Mesenchymal stem cell (in vitro differentiated cells and primary cell): Measurements from ENCODE around the gene SLC16A6.
"Not testable (repeated sequence)": the region's sequence is repeated elsewhere in the genome, so short reads cannot be mapped to it uniquely, and the experiment has no call there.

Source experiments
- DNase-seq: peaks from one replicate; pipeline ENCODE4 v3.0.0-alpha.2; 2013
- H2AFZ ChIP-seq: one replicate; pipeline ENCODE4 v1.6.1; 2013; ENCODE audit warnings: low read depth, mild to moderate bottlenecking, control low read depth, inconsistent platforms, low read length, moderate library complexity
- H2AK5ac ChIP-seq: 2 replicates; pipeline ENCODE4 v1.6.1; 2013; ENCODE audit warnings: low read length, moderate library complexity, mild to moderate bottlenecking, inconsistent platforms; ENCODE audit not compliant: severe bottlenecking
- H2BK120ac ChIP-seq: one replicate; pipeline ENCODE4 v1.6.1; 2013; ENCODE audit warnings: low read depth, mild to moderate bottlenecking, inconsistent platforms, low read length, moderate library complexity
- H2BK12ac ChIP-seq, 2 experiments: one replicate each; pipeline ENCODE4 v1.6.1; 2013; ENCODE audit warnings: inconsistent platforms in 2 of 2, low read length in 2 of 2, mild to moderate bottlenecking in 2 of 2, moderate library complexity in 2 of 2, control low read depth in 1 of 2
- H2BK15ac ChIP-seq: one replicate; pipeline ENCODE4 v1.6.1; 2013; ENCODE audit warnings: mild to moderate bottlenecking, low read depth, inconsistent platforms; ENCODE audit not compliant: poor library complexity, severe bottlenecking
- H2BK5ac ChIP-seq: 2 replicates; pipeline ENCODE4 v1.6.1; 2013; ENCODE audit warnings: low read depth, mild to moderate bottlenecking, low read length, control low read depth, inconsistent platforms; ENCODE audit not compliant: poor library complexity, severe bottlenecking
- H3K14ac ChIP-seq, 2 experiments: one replicate each; pipeline ENCODE4 v1.6.1; 2013; ENCODE audit warnings: inconsistent platforms in 2 of 2, low read length in 2 of 2, control low read depth in 1 of 2, mild to moderate bottlenecking in 1 of 2, moderate library complexity in 1 of 2
- H3K18ac ChIP-seq, 2 experiments: one replicate each; pipeline ENCODE4 v1.6.1; 2013; ENCODE audit warnings: inconsistent platforms in 2 of 2, low read length in 2 of 2, control low read depth in 1 of 2, low read depth in 1 of 2, mild to moderate bottlenecking in 1 of 2
- H3K23ac ChIP-seq, 2 experiments: one replicate each; pipeline ENCODE4 v1.6.1; 2013; ENCODE audit warnings: inconsistent platforms in 2 of 2, low read length in 2 of 2, mild to moderate bottlenecking in 2 of 2, moderate library complexity in 2 of 2, control low read depth in 1 of 2
- H3K27ac ChIP-seq: 2 replicates; pipeline ENCODE4 v1.5.1; 2013; ENCODE audit warnings: mild to moderate bottlenecking, moderate library complexity, low read length, control low read depth, inconsistent platforms; ENCODE audit not compliant: poor library complexity, severe bottlenecking
- H3K27me3 ChIP-seq, 2 experiments: 2 replicates each; pipeline versions ENCODE4 v1.6.1 to v1.7.0; 2013; ENCODE audit warnings: low read length in 2 of 2, mild to moderate bottlenecking in 2 of 2, moderate library complexity in 2 of 2, control low read depth in 1 of 2, inconsistent platforms in 1 of 2; ENCODE audit not compliant: control insufficient read depth in 1 of 2, insufficient read depth in 1 of 2
- H3K36me3 ChIP-seq, 2 experiments: 2 replicates each; pipeline versions ENCODE4 v1.6.1 to v1.7.0; 2013; ENCODE audit warnings: low read length in 2 of 2, control low read depth in 1 of 2, inconsistent platforms in 1 of 2, low read depth in 1 of 2, mild to moderate bottlenecking in 1 of 2; ENCODE audit not compliant: insufficient read depth in 2 of 2, control insufficient read depth in 1 of 2
- H3K4ac ChIP-seq, 2 experiments: one replicate each; pipeline ENCODE4 v1.6.1; 2013; ENCODE audit warnings: inconsistent platforms in 2 of 2, low read length in 2 of 2, mild to moderate bottlenecking in 2 of 2, moderate library complexity in 2 of 2, control low read depth in 1 of 2, low read depth in 1 of 2
- H3K4me1 ChIP-seq: 2 replicates; pipeline ENCODE4 v1.6.1; 2013; ENCODE audit warnings: low read depth, low read length, control low read depth; ENCODE audit not compliant: control insufficient read depth, insufficient read depth
- H3K4me2 ChIP-seq: 2 replicates; pipeline ENCODE4 v1.6.1; 2013; ENCODE audit warnings: low read length, mild to moderate bottlenecking, inconsistent platforms; ENCODE audit not compliant: poor library complexity, severe bottlenecking
- H3K4me3 ChIP-seq, 2 experiments: 2 replicates each; pipeline versions ENCODE4 v1.5.1 to v1.7.0; 2013; ENCODE audit warnings: low read length in 2 of 2, mild to moderate bottlenecking in 2 of 2, control low read depth in 1 of 2, low read depth in 1 of 2; ENCODE audit not compliant: insufficient read depth in 1 of 2
- H3K79me1 ChIP-seq: replicated peaks from 2 replicates; pipeline ENCODE4 v1.6.1; 2013; ENCODE audit warnings: mild to moderate bottlenecking, control low read depth, low read length, inconsistent platforms; ENCODE audit not compliant: poor library complexity, severe bottlenecking
- H3K9ac ChIP-seq: 2 replicates; pipeline ENCODE4 v1.7.0; 2013; ENCODE audit warnings: mild to moderate bottlenecking, low read length, moderate library complexity
- H3K9me3 ChIP-seq: 2 replicates; pipeline ENCODE4 v1.7.0; 2013; ENCODE audit warnings: mild to moderate bottlenecking, low read length; ENCODE audit not compliant: control insufficient read depth
- H4K8ac ChIP-seq: one replicate; pipeline ENCODE4 v1.6.1; 2013; ENCODE audit warnings: inconsistent platforms, mild to moderate bottlenecking, low read length, moderate library complexity
- H4K91ac ChIP-seq: one replicate; pipeline ENCODE4 v1.6.1; 2013; ENCODE audit warnings: mild to moderate bottlenecking, low read length, inconsistent platforms
- WGBS: methylation state at CpG from one replicate; pipeline ENCODE4 v1.1.7; 2013; ENCODE audit warnings: mixed read lengths; 5-methylcytosine and 5-hydroxymethylcytosine counted together

Gene SLC16A6

GRCh38 chr17:68228039-68228680 is 62.8 kb downstream of the SLC16A6 start:
- H2BK5ac ChIP-seq, H3K27me3 ChIP-seq, H3K36me3 ChIP-seq, H4K8ac ChIP-seq, H3K9ac ChIP-seq, H4K91ac ChIP-seq, DNase-seq, H3K4me1 ChIP-seq, H2AFZ ChIP-seq, H3K23ac ChIP-seq, H3K14ac ChIP-seq, H3K18ac ChIP-seq, H3K4me2 ChIP-seq, H2BK120ac ChIP-seq, H3K9me3 ChIP-seq, H3K27ac ChIP-seq, H3K4me3 ChIP-seq, H2BK15ac ChIP-seq, H3K79me1 ChIP-seq, H2BK12ac ChIP-seq, H2AK5ac ChIP-seq, H3K4ac ChIP-seq: not testable (repeated sequence)
- 92% methylated on average over 9 of the region's 9 CpGs for WGBS

DNA sequence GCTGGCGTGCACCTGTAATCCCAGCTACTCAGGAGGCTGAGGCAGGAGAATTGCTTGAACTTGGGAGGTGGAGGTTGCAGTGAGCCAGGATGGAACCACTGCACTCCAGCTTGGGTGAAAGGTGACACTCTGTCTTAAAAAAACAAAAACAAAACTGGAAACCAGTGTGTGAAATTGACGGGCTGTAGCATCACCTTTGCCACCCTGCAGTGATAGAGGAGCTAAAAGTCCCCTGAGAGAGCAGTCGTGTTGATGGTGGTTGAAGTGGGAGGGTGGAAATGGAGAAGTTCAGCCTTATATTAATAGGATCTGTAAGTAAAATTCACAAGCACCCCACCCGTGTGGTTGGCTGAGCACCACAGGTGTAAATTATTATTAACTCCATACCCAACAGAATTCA is 65.9 kb downstream of the SLC16A6 start:
- not testable (repeated sequence) for H3K9ac ChIP-seq, H3K4me3 ChIP-seq

GRCh38 chr17:68222606-68223005 is 68.3 kb downstream of the SLC16A6 start:
- no peak for DNase-seq

More for the DNA sequence above, 65.9 kb downstream of the SLC16A6 start:
- DNase-seq, H3K9me3 ChIP-seq, H3K79me1 ChIP-seq, H4K91ac ChIP-seq, H2BK15ac ChIP-seq, H2AK5ac ChIP-seq, H3K36me3 ChIP-seq, H4K8ac ChIP-seq, H2BK5ac ChIP-seq, H2AFZ ChIP-seq, H3K14ac ChIP-seq, H3K4me2 ChIP-seq, H3K27me3 ChIP-seq, H2BK120ac ChIP-seq, H2BK12ac ChIP-seq, H3K4me1 ChIP-seq, H3K18ac ChIP-seq, H3K23ac ChIP-seq, H3K4ac ChIP-seq, H3K27ac ChIP-seq: not testable (repeated sequence)
- WGBS: 85% methylated on average over 3 of the region's 4 CpGs

DNA sequence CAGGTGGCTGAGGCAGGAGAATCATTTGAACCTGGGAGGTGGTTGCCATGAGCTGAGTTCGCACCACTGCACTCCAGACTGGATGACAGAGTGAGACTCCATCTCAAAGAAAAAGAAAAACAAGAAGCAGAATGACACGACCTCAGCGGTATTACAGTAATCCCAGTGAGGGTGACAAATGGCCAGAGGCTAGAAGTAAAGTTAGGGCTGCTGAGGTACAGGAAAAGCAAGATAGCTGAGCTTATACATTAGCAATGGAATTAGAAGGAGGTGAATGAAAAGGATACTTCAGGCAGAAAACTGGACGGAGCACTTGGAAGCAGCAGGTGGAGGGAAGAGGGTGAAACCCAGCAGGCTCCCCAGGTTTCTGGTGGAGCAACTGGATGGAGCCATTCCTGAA is 69.1 kb downstream of the SLC16A6 start:
- Histone ChIP-seq H2BK5ac (no peak overlapping the region), H3K4me1 (no peaks in the 10 kb centered on the region), H3K27ac (no peak overlapping the region), H2BK12ac (no peak overlapping the region), H3K4me2 (no peak overlapping the region), H2BK120ac (no peak overlapping the region), H3K4me3 (no peak overlapping the region), H3K9ac (no peak overlapping the region), H3K18ac (no peak overlapping the region), H3K4ac (no peak overlapping the region), H4K8ac (no peak overlapping the region), H2AK5ac (no peak overlapping the region), H2BK15ac (no peak overlapping the region), H3K27me3 (no peaks in the 10 kb centered on the region), H2AFZ (no peak overlapping the region), H3K9me3 (no peaks in the 10 kb centered on the region), H4K91ac (no peak overlapping the region), H3K79me1 (no peaks in the 10 kb centered on the region), H3K36me3 (peaks cover 0 to 7% of the 10 kb centered on the region in 2 experiments), H3K23ac (no peak overlapping the region), H3K14ac (no peak overlapping the region)
- WGBS: 97% methylated on average over 4 of the region's 4 CpGs
- DNase-seq: no peak

More at GRCh38 chr17:68222606-68223005, 68.3 kb downstream of the SLC16A6 start:
- Histone ChIP-seq H3K27me3 (no peaks in the 10 kb centered on the region), H2BK5ac (no peak overlapping the region), H3K79me1 (no peaks in the 10 kb centered on the region), H2BK15ac (no peak overlapping the region), H3K4me2 (no peak overlapping the region), H3K9ac (no peak overlapping the region), H3K4ac (no peak overlapping the region), H2AK5ac (no peak overlapping the region), H3K36me3 (peaks cover 0 to 7% of the 10 kb centered on the region in 2 experiments), H3K14ac (no peak overlapping the region), H3K9me3 (no peaks in the 10 kb centered on the region), H3K18ac (no peak overlapping the region), H3K4me1 (no peaks in the 10 kb centered on the region), H2AFZ (no peak overlapping the region), H3K23ac (no peak overlapping the region), H2BK12ac (no peak overlapping the region), H3K27ac (no peak overlapping the region), H4K91ac (no peak overlapping the region), H2BK120ac (no peak overlapping the region), H3K4me3 (no peak overlapping the region), H4K8ac (no peak overlapping the region)
- WGBS: 87% methylated on average over 8 of the region's 8 CpGs
